A549 treated with GW870086 at 1 μM for 4 hours (cell line): ENCODE measurements around the gene SLC5A9. TPM values are rescaled to one million over a fixed set of nuclear protein-coding genes. Genes with fewer than 3 reads are reported as not detected.

Experiments used
- total RNA-seq: library from RNA; stranded (reverse); fragments of 200-300 nt; extraction: Qiagen RNA extraction; gene quantifications from 5 replicates; pipeline ENCODE4 v1.2.3, GENCODE V29; 2022; ENCODE audit warnings: low read depth

Gene SLC5A9
- total RNA-seq: 0.21 TPM in 1 of 5 replicates, not detected in the others

GRCh38 chr1:48222501-48223242, at the start of gene SLC5A9:
TSS of gene SLC5A9 (plus strand) at chr1:48222716. CDS start at chr1:48222737, 21 bp downstream.

Other genes starting within 250 kb of the SLC5A9 start
- gene TRABD2B, start 225.3 kb upstream of the SLC5A9 start, total RNA-seq: 1.1 to 2.1 TPM (median 1.7 TPM) in 5 replicates
- gene SPATA6, start 249.5 kb downstream of the SLC5A9 start, total RNA-seq: 1.4 to 2.2 TPM (median 1.7 TPM) in 5 replicates